Measurements from ENCODE around the gene SLC25A21.
"Not testable (repeated sequence)": the region's sequence is repeated elsewhere in the genome, so short reads cannot be mapped to it uniquely, and the experiment has no call there.

Gene SLC25A21

DNA sequence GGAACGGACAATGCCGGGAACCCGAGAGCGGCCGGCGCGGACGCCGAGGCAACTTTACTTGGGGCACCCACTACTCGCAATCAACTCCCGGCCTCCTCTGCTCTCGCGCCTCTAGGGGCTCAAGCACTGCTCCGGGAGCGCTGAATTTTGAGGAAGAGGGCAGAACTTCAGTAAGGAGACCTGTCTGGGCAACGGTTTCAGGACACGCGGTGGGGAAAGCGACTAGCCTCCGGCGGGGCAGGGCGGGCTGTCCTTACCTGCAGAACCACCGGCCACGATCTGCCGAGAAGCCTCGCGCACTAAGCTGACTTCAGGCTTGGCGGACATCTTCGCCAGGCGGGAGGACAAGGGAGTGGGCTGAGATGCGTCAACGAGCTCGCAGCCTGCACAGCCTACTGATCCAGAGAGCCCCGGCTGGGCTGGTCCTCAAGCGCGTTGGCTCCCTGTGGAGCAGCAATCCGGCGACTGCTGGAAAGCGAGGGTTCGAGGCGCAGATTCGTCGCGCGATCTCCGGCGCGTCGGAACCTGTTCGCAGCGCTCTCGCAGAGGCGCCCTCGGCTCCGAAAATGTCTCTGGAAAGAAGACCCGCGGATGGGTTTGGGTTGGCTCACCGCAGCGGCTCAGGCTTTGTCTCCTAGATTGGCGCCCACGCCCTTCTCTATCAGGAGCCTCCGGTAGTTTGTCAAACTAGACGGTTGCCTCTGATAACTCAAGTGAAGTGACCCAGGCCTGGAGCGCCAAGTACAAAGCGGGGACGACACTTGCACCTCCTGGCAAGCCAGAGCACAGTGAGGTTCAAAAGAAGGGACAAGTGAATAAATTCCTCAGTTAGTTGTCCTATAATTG lies at the start of gene SLC25A21:
Gene SLC25A21 (minus strand): TSS at position 583 of the 846 bp plus-strand sequence.
- DNase-seq (ENCODE audit: low read depth), result no peak

GRCh38 chr14:37221073-37221472 lies 48.7 kb upstream of the SLC25A21 start:
- DNase-seq (ENCODE audit: low read depth), result no peak

DNA sequence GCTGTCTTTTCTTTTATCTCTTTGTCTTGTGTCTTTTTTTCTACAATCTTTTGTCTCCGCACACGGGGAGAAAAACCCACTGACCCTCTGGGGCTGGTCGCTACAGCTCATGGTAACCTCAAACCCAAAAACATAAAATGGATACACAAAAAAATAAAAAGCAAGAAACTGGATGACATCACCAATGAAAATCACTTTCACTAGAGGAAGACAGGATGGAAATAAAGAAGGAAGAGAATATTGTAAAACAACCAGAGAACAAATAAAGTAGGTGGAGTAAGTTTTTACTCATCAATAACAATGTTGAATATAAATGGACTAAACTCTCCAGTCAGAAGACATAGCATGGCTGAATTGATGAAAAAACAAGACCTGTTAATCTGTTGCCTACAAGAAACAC lies 42.9 kb upstream of the SLC25A21 start:
- DNase-seq (ENCODE audit: low read depth), result no peak

- DNase-seq (ENCODE audit: low read depth), result no peak
These were observed 40.6 kb upstream of the SLC25A21 start for GRCh38 chr14:37213016-37213415.

DNA sequence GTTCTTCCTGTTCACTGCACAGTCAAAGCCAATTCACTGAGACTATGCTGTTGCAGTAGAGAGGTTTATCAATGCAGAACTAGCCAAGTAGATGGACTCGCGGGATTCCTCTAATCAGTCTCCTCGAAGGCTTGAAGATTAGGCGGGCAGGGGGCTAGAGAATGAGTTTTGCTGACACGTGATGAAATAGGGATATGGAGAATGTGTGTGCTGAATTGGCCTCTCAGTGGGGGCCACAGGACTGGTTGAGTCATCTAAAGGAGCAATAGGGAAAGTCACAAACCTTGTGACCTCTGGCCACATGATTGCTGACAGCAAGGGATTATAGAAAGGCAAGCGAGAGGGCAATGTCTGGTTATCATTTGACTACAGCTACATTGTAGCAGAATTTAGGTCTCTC lies 38.0 kb upstream of the SLC25A21 start:
- DNase-seq (ENCODE audit: low read depth), result no peak

DNA sequence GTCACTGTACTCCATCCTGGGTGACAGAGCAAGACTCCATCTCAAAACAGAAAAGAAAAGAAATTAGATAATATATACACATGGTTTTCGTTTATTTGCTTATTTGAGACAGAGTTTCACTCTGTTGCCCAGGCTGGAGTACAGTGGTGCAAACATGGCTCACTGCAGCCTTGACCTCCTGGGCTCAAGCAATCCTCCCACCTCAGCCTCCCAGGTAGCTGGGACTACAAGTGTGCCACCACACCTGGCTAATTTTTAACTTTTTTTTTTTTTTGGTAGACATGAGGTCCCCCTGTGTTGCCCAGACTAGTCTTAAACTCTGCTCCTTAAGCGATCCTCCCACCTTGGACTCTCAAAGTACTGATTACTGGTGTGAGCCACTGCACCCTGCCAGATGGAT lies 37.2 kb upstream of the SLC25A21 start:
- not testable (repeated sequence) for DNase-seq (ENCODE audit: low read depth)

GRCh38 chr14:37205623-37206605 lies 33.5 kb upstream of the SLC25A21 start:
- DNase-seq (ENCODE audit: low read depth), result not testable (repeated sequence)

DNA sequence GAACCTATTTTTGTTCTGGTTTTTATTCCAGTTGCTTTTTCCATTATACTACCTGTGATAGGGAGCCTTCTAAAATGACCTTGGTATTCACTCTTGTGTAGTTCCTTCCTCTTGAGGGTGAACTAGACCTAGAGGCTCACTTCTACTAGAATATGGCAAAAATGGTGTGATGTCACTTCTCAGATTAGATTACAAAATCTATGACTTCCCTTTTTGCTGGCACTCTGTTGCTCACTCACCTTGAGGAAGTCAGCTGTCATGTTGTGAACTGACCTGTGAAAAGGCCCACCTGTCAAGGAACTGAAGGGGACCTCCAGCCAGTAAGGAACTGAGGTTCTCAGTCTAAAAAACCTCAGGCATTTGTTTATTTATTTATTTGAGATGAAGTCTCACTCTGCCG lies 31.0 kb upstream of the SLC25A21 start:
- no peak for DNase-seq (ENCODE audit: low read depth)

- DNase-seq (ENCODE audit: low read depth), result no peak
These were observed 30.4 kb upstream of the SLC25A21 start for GRCh38 chr14:37202812-37203211.

DNA sequence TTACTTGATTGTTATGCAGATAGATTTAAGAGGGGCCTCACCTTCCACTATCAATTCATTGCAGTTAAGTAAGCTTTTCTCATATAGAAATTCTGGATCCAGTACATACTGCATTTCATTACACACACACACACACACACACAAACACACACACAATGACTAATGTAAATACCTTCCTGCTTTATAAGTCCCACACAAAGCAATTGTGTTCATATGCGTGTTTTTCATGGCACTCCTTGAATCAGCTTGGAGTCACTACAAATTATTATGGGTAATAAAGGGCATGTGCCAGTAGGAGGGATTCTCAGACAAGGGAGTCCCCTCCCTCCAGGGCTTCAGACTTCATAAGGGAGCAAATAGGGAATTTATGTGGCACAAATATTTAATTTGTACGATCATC lies 29.9 kb upstream of the SLC25A21 start:
- DNase-seq (ENCODE audit: low read depth), result no peak

- DNase-seq (ENCODE audit: low read depth), result no peak
These were observed 29.3 kb upstream of the SLC25A21 start for GRCh38 chr14:37201724-37202123.

- DNase-seq (ENCODE audit: low read depth), result no peak
These were observed 26.5 kb upstream of the SLC25A21 start for GRCh38 chr14:37198907-37199306.

DNA sequence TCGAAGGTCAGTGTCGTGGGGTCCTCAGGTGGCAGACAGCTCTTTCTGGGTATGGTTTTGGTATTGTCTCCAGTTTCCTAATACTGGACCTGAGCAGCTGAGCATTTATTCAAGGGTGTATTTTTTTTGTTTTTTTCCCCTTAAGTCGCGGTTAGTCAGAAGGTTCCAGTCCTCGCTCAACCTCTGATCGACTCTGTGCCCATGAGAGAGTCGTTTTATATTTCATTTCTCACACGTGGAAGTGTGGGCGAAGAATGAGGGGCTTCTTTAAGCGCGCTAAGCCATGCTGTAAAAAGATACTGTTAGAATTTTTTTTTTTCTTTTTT lies 25.8 kb upstream of the SLC25A21 start:
- DNase-seq (ENCODE audit: low read depth), result no peak

GRCh38 chr14:37197421-37198272 lies 25.2 kb upstream of the SLC25A21 start, which contains the start of gene MIPOL1:
Gene MIPOL1 (plus strand): TSS chr14:37197937. CDS start chr14:37247889, 49,952 bp downstream.
- no peak for DNase-seq (ENCODE audit: low read depth)

- DNase-seq (ENCODE audit: low read depth), result no peak
These were observed 24.4 kb upstream of the SLC25A21 start for GRCh38 chr14:37196604-37197420.

GRCh38 chr14:37195327-37195726 lies 22.9 kb upstream of the SLC25A21 start:
- DNase-seq (ENCODE audit: low read depth), result no peak

DNA sequence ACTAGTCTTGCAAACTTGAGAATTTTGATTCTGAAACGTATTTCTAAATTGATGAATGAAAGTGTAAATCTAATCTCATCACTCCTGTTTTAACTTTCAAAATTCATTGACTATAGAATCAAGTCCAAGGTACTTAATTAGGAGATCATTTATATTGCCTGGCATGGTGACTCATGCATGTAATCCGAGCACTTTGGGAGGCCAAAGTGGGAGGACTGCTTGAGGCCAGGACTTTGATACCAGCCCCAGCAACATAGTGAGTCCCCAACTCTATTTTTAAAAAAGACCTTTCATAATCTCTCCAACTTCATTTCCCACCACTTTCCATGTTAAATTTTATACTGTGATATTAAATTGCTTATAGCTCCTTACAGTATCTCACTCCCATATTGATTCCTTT lies 22.3 kb upstream of the SLC25A21 start:
- no peak for DNase-seq (ENCODE audit: low read depth)

GRCh38 chr14:37189733-37190132 lies 17.3 kb upstream of the SLC25A21 start:
- not testable (repeated sequence) for DNase-seq (ENCODE audit: low read depth)

DNA sequence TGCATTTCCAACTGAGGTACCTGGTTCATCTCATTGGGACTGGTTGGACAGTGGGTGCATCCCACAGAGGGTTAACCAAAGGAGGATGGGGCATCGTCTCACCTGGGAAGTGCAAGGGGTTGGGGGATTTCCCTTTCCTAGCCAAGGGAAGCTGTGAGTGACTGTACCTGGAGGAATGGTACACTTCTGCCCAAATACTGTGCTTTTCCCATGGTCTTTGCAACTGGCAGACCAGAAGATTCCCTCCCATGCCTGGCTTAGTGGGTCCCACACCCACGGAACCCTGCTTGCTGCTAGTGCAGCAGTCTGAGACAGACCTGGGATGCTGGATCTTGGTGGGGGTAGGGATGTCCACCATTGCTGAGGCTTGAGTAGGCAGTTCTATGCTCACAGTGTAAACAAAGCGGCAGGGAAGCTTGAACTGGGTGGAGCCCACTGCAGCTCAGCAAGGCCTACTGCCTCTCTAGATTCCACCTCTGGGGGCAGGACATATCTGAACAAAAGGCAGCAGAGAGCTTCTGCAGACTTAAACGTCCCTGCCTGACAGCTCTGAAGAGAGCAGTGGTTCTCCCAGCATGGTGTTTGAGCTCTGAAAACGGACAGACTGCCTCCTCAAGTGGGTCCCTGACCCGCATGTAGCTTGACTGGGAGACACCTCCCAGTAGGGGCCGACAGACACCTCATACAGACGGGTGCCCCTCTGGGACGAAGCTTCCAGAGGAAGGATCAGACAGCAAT lies 15.6 kb upstream of the SLC25A21 start:
- not testable (repeated sequence) for DNase-seq (ENCODE audit: low read depth)

GRCh38 chr14:37187294-37187693 lies 14.9 kb upstream of the SLC25A21 start:
- DNase-seq (ENCODE audit: low read depth), result no peak

All from activated gamma-delta T cell treated with anti-CD3 and anti-CD28 coated beads, Interleukin-2, amount 50 U/mL, for 16 hours (primary cell).